A549 treated with Mapracorat at 1 μM for 4 hours (cell line): ENCODE results near the gene GREB1L. TPM values are rescaled to one million over a fixed set of nuclear protein-coding genes. Genes with fewer than 3 reads are reported as not detected.

Experiments
- total RNA-seq: library from RNA; stranded (reverse); fragments of 200-300 nt; extraction: Qiagen RNA extraction; gene quantifications from 5 replicates; pipeline ENCODE4 v1.2.3, GENCODE V29; 2022

GREB1L gene
- total RNA-seq, result 2.8 to 4.3 TPM (median 3.7 TPM) in 5 replicates

DNA sequence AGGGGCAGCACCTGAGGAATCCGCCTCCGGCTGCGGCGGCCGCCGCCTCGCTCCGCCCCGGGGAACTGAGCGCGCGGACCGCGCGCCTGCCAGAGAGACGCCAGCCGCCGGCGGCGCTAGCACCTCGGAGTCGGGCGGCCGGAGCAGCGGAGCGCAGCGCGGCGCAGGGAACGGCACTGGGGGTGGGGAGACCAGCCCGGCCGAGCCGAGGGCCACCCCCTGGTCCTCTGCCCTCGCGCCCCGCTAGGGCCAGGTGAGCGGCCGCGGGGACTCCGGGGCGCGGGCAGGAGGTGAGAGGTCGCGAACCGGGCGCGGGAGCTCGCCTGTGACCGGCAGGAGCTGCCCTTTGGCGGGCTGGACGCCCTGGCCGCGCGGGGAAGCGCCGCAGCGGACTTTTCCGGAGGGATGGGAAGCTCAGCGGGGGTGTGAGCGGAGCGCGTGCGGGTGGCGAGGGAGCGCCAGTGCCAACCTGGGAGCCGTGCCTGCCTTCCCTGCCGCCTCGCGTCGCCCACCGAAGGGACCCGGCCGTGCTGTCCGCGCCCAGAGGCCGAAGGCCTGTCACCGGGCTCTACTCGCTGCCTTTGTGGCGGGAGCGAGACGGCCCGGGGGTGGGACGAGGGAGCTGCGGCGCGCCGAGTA lies at the start of gene GREB1L:
TSS of gene GREB1L (plus strand) at position 92 of the 639 bp plus-strand sequence. CDS start 141,287 bp downstream, outside the sequence.

Other genes with a start within 250 kb of the GREB1L start
- 15.8 to 21.8 TPM (median 20.6 TPM) in 5 replicates for gene ROCK1, start 130.4 kb upstream of the GREB1L start, total RNA-seq